ENCODE measurements around the gene TOP1.

The TOP1 gene

GRCh38 chr20:41133709-41134361, 105.2 kb downstream of the TOP1 start:
- DNase-seq = no peak

- no peak for DNase-seq
Measured at GRCh38 chr20:41134362-41135186, 106.0 kb downstream of the TOP1 start.

- no peak for DNase-seq
Measured at GRCh38 chr20:41135187-41135887, 106.7 kb downstream of the TOP1 start.

- no peak for DNase-seq
Measured at GRCh38 chr20:41135888-41136679, 107.5 kb downstream of the TOP1 start.

- DNase-seq = peak; percentile 53 to 65
Measured at GRCh38 chr20:41136680-41137613, 108.3 kb downstream of the TOP1 start, which contains the start of gene PLCG1. TSS of gene PLCG1 (plus strand) at chr20:41137543. CDS start at chr20:41137642, 99 bp downstream.

- no peak for DNase-seq
Measured at GRCh38 chr20:41137614-41138474, 109.2 kb downstream of the TOP1 start.

GRCh38 chr20:41138475-41139226, 110.0 kb downstream of the TOP1 start:
- DNase-seq = no peak

GRCh38 chr20:41139227-41140093, 110.8 kb downstream of the TOP1 start:
- no peak for DNase-seq

GRCh38 chr20:41140226-41141133, 111.9 kb downstream of the TOP1 start:
- DNase-seq = no peak

- no peak for DNase-seq
Measured at GRCh38 chr20:41141153-41141815, 112.7 kb downstream of the TOP1 start.

- DNase-seq = no peak
Measured at GRCh38 chr20:41142245-41142644, 113.6 kb downstream of the TOP1 start.

- DNase-seq = no peak
Measured at GRCh38 chr20:41142919-41143318, 114.3 kb downstream of the TOP1 start.

- no peak for DNase-seq
Measured at GRCh38 chr20:41143354-41143753, 114.7 kb downstream of the TOP1 start.

GRCh38 chr20:41145317-41145716, 116.7 kb downstream of the TOP1 start:
- DNase-seq = no peak

- DNase-seq = no peak
Measured at GRCh38 chr20:41145821-41146620, 117.4 kb downstream of the TOP1 start.

GRCh38 chr20:41147767-41148191, 119.2 kb downstream of the TOP1 start:
- no peak for DNase-seq

Data from cerebellar nuclear complex (tissue), 1 donor.